H1 (cell line): ENCODE measurements around the gene GREB1L. TPM values are rescaled to one million over a fixed set of nuclear protein-coding genes. Genes with fewer than 3 reads are reported as not detected.

ENCODE experiments used
- BACH1 ChIP-seq: IDR thresholded peaks from 2 replicates; pipeline ENCODE4 v1.6.1; 2012; ENCODE audit warnings: low read length, improper control_type of control experiment
- CBX5 ChIP-seq: fragments of 300-800, 300-1000 bp; sonication (generic); IDR thresholded peaks from 2 replicates; pipeline ENCODE4 v1.7.1; 2016; ENCODE audit warnings: antibody characterized with exemption, low read length, low read depth
- CEBPB ChIP-seq: IDR thresholded peaks from 2 replicates; pipeline ENCODE4 v1.6.1; 2012; ENCODE audit warnings: low read depth, low read length
- CHD7 ChIP-seq: fragments of 300-600 bp; sonication (generic); IDR thresholded peaks from 2 replicates; pipeline ENCODE4 v1.7.1; 2012; ENCODE audit warnings: low read length, moderate library complexity, mild to moderate bottlenecking, inconsistent platforms; ENCODE audit not compliant: insufficient replicate concordance
- EZH2 ChIP-seq: fragments of 200-600 bp; sonication (generic); IDR thresholded peaks from 2 replicates; pipeline ENCODE4 v1.7.1; 2012; ENCODE audit warnings: low read depth, mild to moderate bottlenecking, moderate library complexity, low read length, inconsistent platforms; ENCODE audit not compliant: severe bottlenecking
- GTF2F1 ChIP-seq: IDR thresholded peaks from 2 replicates; pipeline ENCODE4 v1.6.1; 2012; ENCODE audit warnings: low read depth, low read length, improper control_type of control experiment, borderline replicate concordance
- JUND ChIP-seq: IDR thresholded peaks from 2 replicates; pipeline ENCODE4 v1.6.1; 2011; ENCODE audit warnings: mild to moderate bottlenecking, improper control_type of control experiment, low read length
- NANOG ChIP-seq: IDR thresholded peaks from 2 replicates; pipeline ENCODE4 v1.6.1; 2011; ENCODE audit warnings: low read length, low read depth, mild to moderate bottlenecking, inconsistent platforms; ENCODE audit not compliant: insufficient read depth, poor library complexity, severe bottlenecking
- PHF8 ChIP-seq: fragments of 200-600 bp; sonication (generic); conservative IDR thresholded peaks from 2 replicates; pipeline ENCODE4 v1.7.1; 2012; ENCODE audit warnings: low read depth, mild to moderate bottlenecking, inconsistent platforms, low read length, moderate library complexity
- POLR2A ChIP-seq, 2 experiments: IDR thresholded peaks; 1 replicate in 1 of 2; 2 replicates in 1 of 2; pipeline ENCODE4 v1.6.1; 2011; ENCODE audit warnings: low read depth in 2 of 2, low read length in 2 of 2, mild to moderate bottlenecking in 2 of 2; ENCODE audit errors: control extremely low read depth in 1 of 2
- RFX5 ChIP-seq: IDR thresholded peaks from 2 replicates; pipeline ENCODE4 v1.6.1; 2011; ENCODE audit warnings: low read depth, low read length, improper control_type of control experiment, borderline replicate concordance
- SP2 ChIP-seq: IDR thresholded peaks from 2 replicates; pipeline ENCODE4 v1.6.1; 2012; ENCODE audit warnings: mild to moderate bottlenecking, low read length, inconsistent platforms
- SP4 ChIP-seq: IDR thresholded peaks from 2 replicates; pipeline ENCODE4 v1.6.1; 2012; ENCODE audit warnings: low read length, inconsistent platforms
- YY1 ChIP-seq: IDR thresholded peaks from 2 replicates; pipeline ENCODE4 v1.6.1; 2011; ENCODE audit warnings: low read depth, mild to moderate bottlenecking, low read length
- polyA plus RNA-seq, 7 experiments: library from polyadenylated mRNA; depleted of rRNA in 3 of 7; stranded (reverse) in 5 of 7; unstranded in 2 of 7; fragments of >200 nt in 5 of 7; fragments of 200-250 nt in 2 of 7; gene quantifications; 1 replicate in 5 of 7; 2 replicates in 1 of 7; 4 replicates in 1 of 7; pipeline versions ENCODE4 v1.2.1 to v1.2.3, GENCODE V29; 2011 to 2013; ENCODE audit warnings: missing spikeins in 2 of 7, mixed read lengths in 2 of 7
- total RNA-seq: library from RNA; stranded (reverse); fragmentation: NEBNext Ultra II Directional; extraction: Animal tissue kit (Norgen Biotek cat#: 25700); gene quantifications from 2 replicates; pipeline ENCODE4 v1.2.1, GENCODE V29; 2021

Gene GREB1L
- total and polyA plus RNA-seq, 2 of the 8 experiments (the other 6 are each of a cell fraction or from before 2014, with no cell fraction given) = 0.34 to 1.6 TPM

GRCh38 chr18:21571772-21572171 lies 329.7 kb downstream of the GREB1L start (continued):
- TF ChIP-seq CHD7 = no peak
- no peak for TF ChIP-seq GTF2F1
- TF ChIP-seq NANOG = no peak
- no peak for TF ChIP-seq EZH2
- no peak for TF ChIP-seq BACH1
- no peak for TF ChIP-seq SP2
- no peak for TF ChIP-seq SP4
- TF ChIP-seq RFX5 = no peak
- TF ChIP-seq JUND = no peak
- TF ChIP-seq CBX5 = no peak
- no peak for TF ChIP-seq POLR2A (IDR thresholded peaks at IDR 0.05; ENCODE audit: control extremely low read depth in 1 of 2, low read depth in 2 of 2, low read length in 2 of 2)
- no peak for TF ChIP-seq CEBPB
- no peak for TF ChIP-seq PHF8
- no peak for TF ChIP-seq YY1
